Mesendoderm (in vitro differentiated cells): ENCODE data around the gene MAGEC2.

ENCODE experiments used
- DNase-seq: peaks from one replicate; pipeline ENCODE4 v3.0.0; 2013
- H2AK5ac ChIP-seq: 2 replicates; pipeline ENCODE4 v1.6.1; 2013; ENCODE audit warnings: low read length, inconsistent platforms
- H2BK120ac ChIP-seq: 2 replicates; pipeline ENCODE4 v1.6.1; 2013; ENCODE audit warnings: low read depth, mild to moderate bottlenecking, low read length, moderate library complexity, mixed read lengths
- H2BK15ac ChIP-seq: replicated peaks from 2 replicates; pipeline ENCODE4 v1.6.1; 2013; ENCODE audit warnings: low read depth, mild to moderate bottlenecking, moderate library complexity
- H2BK5ac ChIP-seq: 2 replicates; pipeline ENCODE4 v1.6.1; 2013; ENCODE audit warnings: low read length, inconsistent platforms
- H3K18ac ChIP-seq: 2 replicates; pipeline ENCODE4 v1.6.1; 2013; ENCODE audit warnings: mild to moderate bottlenecking, low read length, mixed read lengths
- H3K23ac ChIP-seq: one replicate; pipeline ENCODE4 v1.6.1; 2013; ENCODE audit warnings: low read length
- H3K27ac ChIP-seq: 2 replicates; pipeline ENCODE4 v1.5.1; 2013; ENCODE audit warnings: low read depth, mild to moderate bottlenecking, inconsistent platforms, low read length, moderate library complexity
- H3K27me3 ChIP-seq: 2 replicates; pipeline ENCODE4 v1.6.1; 2013; ENCODE audit warnings: low read length, control low read depth, mild to moderate bottlenecking, inconsistent platforms; ENCODE audit not compliant: insufficient read depth, poor library complexity
- H3K36me3 ChIP-seq: 2 replicates; pipeline ENCODE4 v1.6.1; 2013; ENCODE audit warnings: low read length, inconsistent platforms; ENCODE audit not compliant: control insufficient read depth, insufficient read depth
- H3K4ac ChIP-seq: one replicate; pipeline ENCODE4 v1.6.1; 2013; ENCODE audit warnings: low read depth, mild to moderate bottlenecking, low read length, moderate library complexity
- H3K4me1 ChIP-seq: 2 replicates; pipeline ENCODE4 v1.6.1; 2013; ENCODE audit warnings: low read depth, low read length, inconsistent platforms; ENCODE audit not compliant: control insufficient read depth
- H3K4me2 ChIP-seq: 2 replicates; pipeline ENCODE4 v1.6.1; 2013; ENCODE audit warnings: low read length
- H3K4me3 ChIP-seq: 2 replicates; pipeline ENCODE4 v1.5.1; 2013; ENCODE audit warnings: mild to moderate bottlenecking, low read length
- H3K56ac ChIP-seq: one replicate; pipeline ENCODE4 v1.6.1; 2013; ENCODE audit warnings: low read length
- H3K79me1 ChIP-seq: 2 replicates; pipeline ENCODE4 v1.6.1; 2013; ENCODE audit warnings: low read length, inconsistent platforms
- H3K79me2 ChIP-seq: 2 replicates; pipeline ENCODE4 v1.6.1; 2013; ENCODE audit warnings: mild to moderate bottlenecking, low read length; ENCODE audit not compliant: control insufficient read depth, insufficient read depth
- H3K9ac ChIP-seq: 2 replicates; pipeline ENCODE4 v1.6.1; 2013; ENCODE audit warnings: low read length, inconsistent platforms
- H4K5ac ChIP-seq: one replicate; pipeline ENCODE4 v1.6.1; 2013; ENCODE audit warnings: low read length
- H4K8ac ChIP-seq: one replicate; pipeline ENCODE4 v1.6.1; 2013; ENCODE audit warnings: low read depth, mild to moderate bottlenecking, control low read depth, low read length, moderate library complexity
- WGBS: extraction: QIAGEN DNeasy Blood & Tissue Kit; methylation state at CpG from one replicate; pipeline ENCODE4 v1.1.7; 2013; ENCODE audit warnings: low lambda C conversion rate, missing lambda C conversion rate; ENCODE audit not compliant: insufficient coverage; ENCODE audit errors: extremely low coverage; 5-methylcytosine and 5-hydroxymethylcytosine counted together

MAGEC2 gene

DNA sequence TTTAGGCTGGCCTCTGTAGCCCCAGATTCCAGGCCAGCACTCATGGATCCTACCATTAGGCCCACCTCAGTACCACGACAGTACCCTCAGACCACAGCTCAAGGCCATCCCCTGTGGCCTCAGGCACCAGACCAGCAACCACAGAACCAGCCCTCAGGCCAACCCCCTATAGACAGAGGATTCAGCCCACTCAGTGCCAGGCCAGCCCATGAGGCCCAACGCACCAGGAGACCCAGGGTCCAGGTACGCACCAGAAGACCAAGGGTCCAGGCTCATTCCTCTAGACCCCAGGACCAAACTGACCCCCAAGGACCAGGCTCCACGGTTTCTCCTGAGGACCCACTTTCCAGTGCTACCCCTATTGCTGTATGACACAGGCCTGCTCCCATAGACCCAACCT lies 39.5 kb upstream of the MAGEC2 start:
- no peak overlapping the region for H3K27ac ChIP-seq
- no peaks in the 10 kb centered on the region for H3K4me1 ChIP-seq
- no peak overlapping the region for H2AK5ac ChIP-seq
- H2BK5ac ChIP-seq, result no peak overlapping the region
- no peaks in the 10 kb centered on the region for H3K36me3 ChIP-seq
- H3K27me3 ChIP-seq, result no peaks in the 10 kb centered on the region
- no peaks in the 10 kb centered on the region for H3K79me2 ChIP-seq
- no peak overlapping the region for H3K18ac ChIP-seq
- no peak overlapping the region for H3K4me3 ChIP-seq
- no peaks in the 10 kb centered on the region for H3K79me1 ChIP-seq
- no peak overlapping the region for H4K8ac ChIP-seq
- no peak overlapping the region for H2BK120ac ChIP-seq
- no peak overlapping the region for H2BK15ac ChIP-seq
- no peak overlapping the region for H3K56ac ChIP-seq
- no peak overlapping the region for H3K4ac ChIP-seq
- no peak overlapping the region for H4K5ac ChIP-seq
- H3K23ac ChIP-seq, result no peak overlapping the region
- no peak overlapping the region for H3K9ac ChIP-seq
- no peak overlapping the region for H3K4me2 ChIP-seq
- no CpG with 5 or more reads among the region's 4 CpGs for WGBS
- DNase-seq, result no peak

- no peak overlapping the region for H3K4me2 ChIP-seq
- H2BK5ac ChIP-seq, result no peak overlapping the region
- no peak overlapping the region for H3K56ac ChIP-seq
- H4K5ac ChIP-seq, result no peak overlapping the region
- H2AK5ac ChIP-seq, result no peak overlapping the region
- no peak overlapping the region for H4K8ac ChIP-seq
- H3K4ac ChIP-seq, result no peak overlapping the region
- H3K36me3 ChIP-seq, result no peaks in the 10 kb centered on the region
- no peak overlapping the region for H3K4me3 ChIP-seq
- no peak overlapping the region for H3K27ac ChIP-seq
- no peak overlapping the region for H3K9ac ChIP-seq
- no peak overlapping the region for H3K23ac ChIP-seq
- H2BK120ac ChIP-seq, result no peak overlapping the region
- no peaks in the 10 kb centered on the region for H3K27me3 ChIP-seq
- no peaks in the 10 kb centered on the region for H3K79me2 ChIP-seq
- DNase-seq, result no peak
- H2BK15ac ChIP-seq, result no peak overlapping the region
- WGBS, result no CpG with 5 or more reads among the region's 1 CpG
- no peaks in the 10 kb centered on the region for H3K4me1 ChIP-seq
- H3K79me1 ChIP-seq, result no peaks in the 10 kb centered on the region
- no peak overlapping the region for H3K18ac ChIP-seq
Measured at GRCh38 chrX:142238536-142238935, 33.4 kb upstream of the MAGEC2 start.

GRCh38 chrX:142233400-142233799 lies 28.3 kb upstream of the MAGEC2 start:
- Histone ChIP-seq H4K8ac (no peak overlapping the region), H2BK15ac (no peak overlapping the region), H3K79me1 (no peaks in the 10 kb centered on the region), H3K27me3 (no peaks in the 10 kb centered on the region), H2BK120ac (no peak overlapping the region), H3K4me2 (no peak overlapping the region), H3K4me3 (no peak overlapping the region), H3K9ac (no peak overlapping the region), H3K4ac (no peak overlapping the region), H3K23ac (no peak overlapping the region), H2BK5ac (no peak overlapping the region), H3K18ac (no peak overlapping the region), H3K79me2 (no peaks in the 10 kb centered on the region), H3K27ac (no peak overlapping the region), H3K56ac (no peak overlapping the region), H3K4me1 (no peaks in the 10 kb centered on the region), H4K5ac (no peak overlapping the region), H3K36me3 (no peaks in the 10 kb centered on the region), H2AK5ac (no peak overlapping the region)
- WGBS, result no CpG with 5 or more reads among the region's 1 CpG
- DNase-seq, result peak; percentile 84

GRCh38 chrX:142214081-142214480 lies 9.0 kb upstream of the MAGEC2 start:
- Histone ChIP-seq H3K4ac (no peak overlapping the region), H4K8ac (no peak overlapping the region), H3K56ac (no peak overlapping the region), H3K4me2 (no peak overlapping the region), H3K27me3 (no peaks in the 10 kb centered on the region), H4K5ac (no peak overlapping the region), H3K4me3 (no peak overlapping the region), H3K18ac (no peak overlapping the region), H3K79me1 (no peaks in the 10 kb centered on the region), H3K23ac (no peak overlapping the region), H3K36me3 (no peaks in the 10 kb centered on the region), H2BK120ac (no peak overlapping the region), H3K27ac (no peak overlapping the region), H3K4me1 (no peaks in the 10 kb centered on the region), H3K9ac (no peak overlapping the region), H2AK5ac (no peak overlapping the region), H2BK5ac (no peak overlapping the region), H2BK15ac (no peak overlapping the region), H3K79me2 (no peaks in the 10 kb centered on the region)
- WGBS, result no CpG with 5 or more reads among the region's 4 CpGs
- no peak for DNase-seq

DNA sequence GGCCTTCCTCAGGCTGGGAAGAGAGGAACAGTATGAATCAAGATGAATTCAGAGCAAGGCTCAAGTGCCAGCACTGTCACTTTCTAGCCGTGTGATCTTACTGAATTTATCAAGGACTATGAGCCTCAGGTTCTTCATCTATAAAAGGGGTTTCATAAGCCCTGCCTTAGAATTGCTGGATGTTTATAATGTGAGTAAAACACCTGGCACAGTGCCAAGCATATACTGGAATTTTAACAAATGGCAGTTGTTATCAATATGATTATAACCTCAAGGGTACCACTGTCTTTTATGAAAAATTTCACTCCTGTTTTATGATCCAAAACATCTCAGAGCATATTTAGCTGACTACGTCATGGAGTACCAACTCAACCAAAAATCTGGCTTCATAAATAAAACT lies 4.0 kb downstream of the MAGEC2 start:
- Histone ChIP-seq H3K23ac (no peak overlapping the region), H3K4me1 (no peaks in the 10 kb centered on the region), H2AK5ac (no peak overlapping the region), H3K27me3 (no peaks in the 10 kb centered on the region), H3K27ac (no peak overlapping the region), H2BK120ac (no peak overlapping the region), H3K36me3 (no peaks in the 10 kb centered on the region), H4K8ac (no peak overlapping the region), H3K4ac (no peak overlapping the region), H3K9ac (no peak overlapping the region), H3K56ac (no peak overlapping the region), H2BK15ac (no peak overlapping the region), H3K4me3 (no peak overlapping the region), H3K79me1 (no peaks in the 10 kb centered on the region), H3K79me2 (no peaks in the 10 kb centered on the region), H3K18ac (no peak overlapping the region), H2BK5ac (no peak overlapping the region), H4K5ac (no peak overlapping the region), H3K4me2 (no peak overlapping the region)
- DNase-seq, result no peak
- no CpG with 5 or more reads among the region's 2 CpGs for WGBS

GRCh38 chrX:142186103-142186502 lies 19.0 kb downstream of the MAGEC2 start:
- Histone ChIP-seq H3K4ac (no peak overlapping the region), H3K23ac (no peak overlapping the region), H3K79me2 (no peaks in the 10 kb centered on the region), H2BK120ac (no peak overlapping the region), H2BK5ac (no peak overlapping the region), H3K4me3 (no peak overlapping the region), H3K4me1 (no peaks in the 10 kb centered on the region), H3K27me3 (no peaks in the 10 kb centered on the region), H3K27ac (no peak overlapping the region), H3K18ac (no peak overlapping the region), H3K4me2 (no peak overlapping the region), H4K5ac (no peak overlapping the region), H2BK15ac (no peak overlapping the region), H4K8ac (no peak overlapping the region), H3K79me1 (no peaks in the 10 kb centered on the region), H3K9ac (no peak overlapping the region), H3K36me3 (no peaks in the 10 kb centered on the region), H2AK5ac (no peak overlapping the region), H3K56ac (no peak overlapping the region)
- no CpG with 5 or more reads among the region's 2 CpGs for WGBS
- DNase-seq, result no peak
